Stimulated activated memory B cell treated with anti-CD40 and anti-IgM and Interleukin-4, amounts not matched to agents 10 μg/mL and 1 μg/mL and 100 μg/mL, for 72 hours (primary cell): ENCODE data around the gene CDK14.
A peak's percentile ranks its signal among the peaks of the same experiment; 100 is the strongest.
"Not testable (repeated sequence)": the region's sequence is repeated elsewhere in the genome, so short reads cannot be mapped to it uniquely, and the experiment has no call there.

Experiments
- ATAC-seq: fragments of 150-1000 bp; cut with Tn5 transposase; 2 replicates; pipeline ENCODE4 v1.10.0; 2021
- H3K27ac Mint-ChIP-seq: one replicate; pipeline ENCODE4 v1.8.0; 2022; ENCODE audit warnings: mild to moderate bottlenecking, mixed read lengths
- H3K27me3 Mint-ChIP-seq: one replicate; pipeline ENCODE4 v1.8.0; 2022; ENCODE audit warnings: mixed read lengths
- H3K36me3 Mint-ChIP-seq: one replicate; pipeline ENCODE4 v1.8.0; 2022; ENCODE audit warnings: mixed read lengths
- H3K4me1 Mint-ChIP-seq: one replicate; pipeline ENCODE4 v1.8.0; 2022; ENCODE audit warnings: mixed read lengths
- H3K4me3 Mint-ChIP-seq: one replicate; pipeline ENCODE4 v1.8.0; 2022; ENCODE audit warnings: mild to moderate bottlenecking, moderate library complexity, mixed read lengths
- H3K9me3 Mint-ChIP-seq: one replicate; pipeline ENCODE4 v1.8.0; 2022; ENCODE audit warnings: mixed read lengths

CDK14 gene

DNA sequence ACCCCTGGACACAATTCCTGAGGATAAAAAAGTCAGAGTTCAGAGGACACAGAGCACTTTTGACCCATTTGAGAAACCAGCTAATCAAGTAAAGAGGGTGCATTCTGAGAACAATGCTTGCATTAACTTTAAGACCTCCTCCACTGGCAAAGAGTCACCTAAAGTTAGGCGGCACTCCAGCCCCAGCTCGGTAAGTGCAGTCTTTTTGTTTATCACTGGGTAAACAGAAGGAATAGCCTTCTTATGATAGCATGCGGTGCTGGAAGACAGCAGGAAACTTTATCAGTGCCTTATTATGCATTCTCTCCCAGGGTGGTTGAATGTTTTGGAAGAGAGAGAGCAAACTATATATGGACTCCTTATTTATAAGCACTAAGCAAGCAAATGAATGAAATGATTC is 130.5 kb downstream of the CDK14 start:
- no peak for ATAC-seq
- peaks cover 56% of the 10 kb centered on the region for H3K36me3 Mint-ChIP-seq
- H3K4me3 Mint-ChIP-seq: peak overlapping the region; percentile 73
- H3K27ac Mint-ChIP-seq: peak overlapping the region; percentile 92
- H3K9me3 Mint-ChIP-seq: peaks cover 12% of the 10 kb centered on the region
- no peaks in the 10 kb centered on the region for H3K27me3 Mint-ChIP-seq
- peaks cover 98% of the 10 kb centered on the region for H3K4me1 Mint-ChIP-seq

GRCh38 chr7:90727412-90727811 is 131.3 kb downstream of the CDK14 start:
- peak overlapping the region; percentile 92 for H3K27ac Mint-ChIP-seq
- no peaks in the 10 kb centered on the region for H3K27me3 Mint-ChIP-seq
- H3K9me3 Mint-ChIP-seq: peaks cover 12% of the 10 kb centered on the region
- peaks cover 59% of the 10 kb centered on the region for H3K36me3 Mint-ChIP-seq
- ATAC-seq: no peak
- peak overlapping the region; percentile 73 for H3K4me3 Mint-ChIP-seq
- peaks cover 96% of the 10 kb centered on the region for H3K4me1 Mint-ChIP-seq

- peaks cover 66% of the 10 kb centered on the region for H3K36me3 Mint-ChIP-seq
- H3K27me3 Mint-ChIP-seq: no peaks in the 10 kb centered on the region
- H3K27ac Mint-ChIP-seq: peak overlapping the region; percentile 92
- H3K4me1 Mint-ChIP-seq: peaks cover 97% of the 10 kb centered on the region
- H3K9me3 Mint-ChIP-seq: peaks cover 22% of the 10 kb centered on the region
- peak; percentile 72 for ATAC-seq
- H3K4me3 Mint-ChIP-seq: peak overlapping the region; percentile 56
Observed at GRCh38 chr7:90728568-90728967, 132.4 kb downstream of the CDK14 start.

DNA sequence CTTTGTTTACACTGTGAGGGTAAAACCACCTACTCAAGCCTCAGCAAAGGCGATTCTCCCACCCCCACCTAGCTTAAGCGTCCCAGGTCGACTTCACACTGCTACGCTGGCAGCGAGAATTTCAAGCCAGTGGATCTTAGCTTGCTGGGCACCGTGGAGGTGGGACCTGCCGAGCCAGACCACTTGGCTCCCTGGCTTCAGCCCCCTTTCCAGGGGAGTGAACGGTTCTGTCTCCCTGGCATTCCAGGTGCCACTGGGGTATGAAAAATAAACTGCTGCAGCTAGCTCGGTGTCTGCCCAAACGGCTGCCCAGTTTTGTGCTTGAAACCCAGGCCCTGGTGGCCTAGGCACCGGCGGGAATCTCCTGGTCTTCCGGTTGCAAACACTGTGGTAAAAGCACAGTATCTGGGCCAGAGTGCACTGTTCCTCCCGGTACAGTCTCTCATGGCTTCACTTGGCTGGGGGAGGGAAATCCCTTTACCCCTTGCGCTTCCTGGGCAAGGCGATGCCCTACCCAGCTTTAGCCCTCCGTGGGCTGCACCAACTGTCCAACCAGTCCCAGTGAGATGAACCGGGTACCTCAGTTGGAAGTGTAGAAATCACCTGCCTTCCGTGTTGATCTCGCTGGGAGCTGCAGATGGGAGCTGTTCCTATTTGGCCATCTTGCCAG is 139.6 kb downstream of the CDK14 start:
- H3K27me3 Mint-ChIP-seq, H3K4me3 Mint-ChIP-seq, ATAC-seq: not testable (repeated sequence)
- Mint-ChIP-seq H3K27ac (peak overlapping the region; percentile 92), H3K4me1 (peaks cover 73% of the 10 kb centered on the region), H3K9me3 (peaks cover 20% of the 10 kb centered on the region), H3K36me3 (peaks cover 67% of the 10 kb centered on the region)

DNA sequence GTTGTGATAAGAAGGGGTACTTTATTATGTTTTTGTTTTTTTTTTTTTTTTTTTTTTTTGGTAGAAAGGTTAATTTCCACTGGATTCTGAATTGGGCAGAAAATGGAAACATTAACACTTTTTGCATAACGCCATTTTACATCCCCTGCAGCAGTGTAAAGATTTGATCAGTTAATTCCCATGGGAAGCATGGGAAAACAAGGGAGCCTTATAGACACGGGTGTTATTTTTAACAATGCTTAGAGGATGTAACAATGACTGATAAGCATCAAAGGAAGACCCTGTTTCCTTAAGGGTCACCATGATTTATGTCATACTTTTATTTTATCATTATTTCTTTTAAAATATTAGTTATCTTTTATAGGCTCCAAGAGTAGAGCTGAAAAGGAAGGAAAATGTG is 140.2 kb downstream of the CDK14 start:
- no peak for ATAC-seq
- Mint-ChIP-seq H3K4me3 (no peak overlapping the region), H3K27ac (peak overlapping the region; percentile 92), H3K36me3 (peaks cover 61% of the 10 kb centered on the region), H3K9me3 (peaks cover 17% of the 10 kb centered on the region), H3K27me3 (no peaks in the 10 kb centered on the region), H3K4me1 (peaks cover 73% of the 10 kb centered on the region)

- Mint-ChIP-seq H3K4me1 (peaks cover 67% of the 10 kb centered on the region), H3K27me3 (no peaks in the 10 kb centered on the region), H3K9me3 (peaks cover 17% of the 10 kb centered on the region), H3K4me3 (peak overlapping the region; percentile 64), H3K36me3 (peaks cover 52% of the 10 kb centered on the region), H3K27ac (peak overlapping the region; percentile 92)
- ATAC-seq: peak; percentile 97
Observed at GRCh38 chr7:90736968-90737939, 141.1 kb downstream of the CDK14 start.

GRCh38 chr7:90738249-90738648 is 142.1 kb downstream of the CDK14 start:
- no peaks in the 10 kb centered on the region for H3K27me3 Mint-ChIP-seq
- no peak overlapping the region for H3K4me3 Mint-ChIP-seq
- H3K9me3 Mint-ChIP-seq: peaks cover 10% of the 10 kb centered on the region
- no peak for ATAC-seq
- peaks cover 57% of the 10 kb centered on the region for H3K4me1 Mint-ChIP-seq
- peak overlapping the region; percentile 92 for H3K27ac Mint-ChIP-seq
- H3K36me3 Mint-ChIP-seq: peaks cover 42% of the 10 kb centered on the region

DNA sequence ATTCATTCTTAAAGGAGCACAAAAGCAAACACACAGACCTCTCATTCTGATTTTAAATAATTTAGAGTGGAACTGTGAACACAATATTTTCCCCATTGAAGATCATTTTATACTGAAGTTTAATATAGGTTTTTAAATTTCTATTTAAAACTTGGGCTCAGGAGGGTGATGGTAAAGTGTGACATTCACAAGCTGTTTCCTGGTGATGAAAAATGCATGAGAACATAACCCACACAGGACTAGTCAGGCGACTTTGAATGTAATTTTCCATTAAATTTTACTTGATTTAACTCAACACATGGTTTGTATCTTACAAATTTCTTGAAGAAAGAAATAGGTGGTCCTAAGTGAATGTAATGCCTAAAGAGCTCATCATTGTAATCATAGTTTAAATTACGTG is 143.6 kb downstream of the CDK14 start:
- Mint-ChIP-seq H3K4me1 (peaks cover 43% of the 10 kb centered on the region), H3K27ac (peak overlapping the region; percentile 92), H3K36me3 (peaks cover 29% of the 10 kb centered on the region), H3K4me3 (no peak overlapping the region), H3K9me3 (peaks cover under 1% of the 10 kb centered on the region), H3K27me3 (no peaks in the 10 kb centered on the region)
- no peak for ATAC-seq

GRCh38 chr7:90740386-90740785 is 144.3 kb downstream of the CDK14 start:
- Mint-ChIP-seq H3K27me3 (no peaks in the 10 kb centered on the region), H3K4me3 (no peak overlapping the region), H3K27ac (peak overlapping the region; percentile 92), H3K4me1 (peaks cover 44% of the 10 kb centered on the region), H3K36me3 (peaks cover 29% of the 10 kb centered on the region), H3K9me3 (peaks cover 4% of the 10 kb centered on the region)
- ATAC-seq: no peak

- peaks cover 38% of the 10 kb centered on the region for H3K4me1 Mint-ChIP-seq
- peaks cover 4% of the 10 kb centered on the region for H3K9me3 Mint-ChIP-seq
- no peaks in the 10 kb centered on the region for H3K27me3 Mint-ChIP-seq
- no peak for ATAC-seq
- H3K27ac Mint-ChIP-seq: no peak overlapping the region
- peaks cover 30% of the 10 kb centered on the region for H3K36me3 Mint-ChIP-seq
- no peak overlapping the region for H3K4me3 Mint-ChIP-seq
Observed at GRCh38 chr7:90743626-90744025, 147.5 kb downstream of the CDK14 start.

DNA sequence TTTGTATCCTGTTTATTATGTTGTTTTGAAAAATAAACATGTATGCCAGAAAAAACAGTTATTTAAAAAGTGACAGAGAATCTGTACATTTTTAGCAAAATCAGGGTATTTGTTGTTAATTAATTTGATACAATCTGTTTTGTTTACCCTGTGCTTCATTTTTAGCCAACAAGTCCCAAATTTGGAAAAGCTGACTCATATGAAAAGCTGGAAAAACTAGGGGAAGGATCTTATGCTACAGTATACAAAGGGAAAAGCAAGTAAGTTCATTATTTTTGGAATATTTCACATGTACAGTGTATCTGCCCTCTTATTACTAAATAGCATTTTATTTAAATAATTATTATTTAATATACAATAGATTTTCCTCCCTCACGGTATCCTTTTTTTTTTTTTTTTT is 151.4 kb downstream of the CDK14 start:
- H3K9me3 Mint-ChIP-seq: peaks cover 4% of the 10 kb centered on the region
- H3K27ac Mint-ChIP-seq: peak overlapping the region; percentile 79
- no peaks in the 10 kb centered on the region for H3K27me3 Mint-ChIP-seq
- peaks cover 47% of the 10 kb centered on the region for H3K4me1 Mint-ChIP-seq
- peaks cover 60% of the 10 kb centered on the region for H3K36me3 Mint-ChIP-seq
- no peak overlapping the region for H3K4me3 Mint-ChIP-seq
- ATAC-seq: no peak

- Mint-ChIP-seq H3K27me3 (no peaks in the 10 kb centered on the region), H3K9me3 (peaks cover 4% of the 10 kb centered on the region), H3K4me1 (peaks cover 64% of the 10 kb centered on the region), H3K4me3 (no peak overlapping the region), H3K36me3 (peaks cover 67% of the 10 kb centered on the region), H3K27ac (peak overlapping the region; percentile 79)
- no peak for ATAC-seq
Observed at GRCh38 chr7:90749262-90749661, 153.1 kb downstream of the CDK14 start.

GRCh38 chr7:90749774-90750173 is 153.7 kb downstream of the CDK14 start:
- H3K4me3 Mint-ChIP-seq: no peak overlapping the region

GRCh38 chr7:90751595-90751994 is 155.5 kb downstream of the CDK14 start:
- Mint-ChIP-seq H3K27me3 (no peaks in the 10 kb centered on the region), H3K27ac (peak overlapping the region; percentile 42), H3K4me3 (no peak overlapping the region), H3K9me3 (no peaks in the 10 kb centered on the region), H3K36me3 (peaks cover 51% of the 10 kb centered on the region), H3K4me1 (peaks cover 67% of the 10 kb centered on the region)
- no peak for ATAC-seq

More at GRCh38 chr7:90749774-90750173, 153.7 kb downstream of the CDK14 start:
- Mint-ChIP-seq H3K9me3 (peaks cover 3% of the 10 kb centered on the region), H3K36me3 (peaks cover 64% of the 10 kb centered on the region), H3K27ac (peak overlapping the region; percentile 79), H3K27me3 (no peaks in the 10 kb centered on the region), H3K4me1 (peaks cover 68% of the 10 kb centered on the region)
- peak; percentile 68 for ATAC-seq

DNA sequence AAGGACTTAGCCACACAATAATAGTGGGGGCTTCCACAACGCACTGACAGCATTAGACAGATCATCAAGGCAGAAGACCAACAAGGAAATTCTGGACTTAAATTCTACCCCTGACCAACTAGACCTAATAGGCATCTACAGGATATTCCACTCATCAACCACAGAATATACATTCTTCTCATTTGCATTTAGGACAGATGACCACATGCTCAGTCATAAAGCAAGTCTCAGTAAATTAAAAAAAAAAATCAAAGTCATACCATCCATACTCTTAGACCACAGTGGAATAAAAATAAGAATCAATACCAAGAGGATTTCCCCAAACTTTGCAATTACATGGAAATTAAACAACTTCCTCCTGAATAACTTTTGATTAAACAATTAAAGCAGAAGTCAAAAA is 155.9 kb downstream of the CDK14 start:
- Mint-ChIP-seq H3K4me1 (peaks cover 71% of the 10 kb centered on the region), H3K4me3 (no peak overlapping the region), H3K27me3 (no peaks in the 10 kb centered on the region), H3K9me3 (no peaks in the 10 kb centered on the region), H3K27ac (peak overlapping the region; percentile 42), H3K36me3 (peaks cover 55% of the 10 kb centered on the region)
- no peak for ATAC-seq
